ENCODE data around the gene DGUOK. TPM values are rescaled to one million over a fixed set of nuclear protein-coding genes. Genes with fewer than 3 reads are reported as not detected.

Gene DGUOK
- total RNA-seq, 1 experiment from 2014 or later: 100 TPM

- Histone ChIP-seq H3K79me2 (ENCODE audit: insufficient read depth, low read length) (peaks cover 99% of the 10 kb centered on the region), H3K36me3 (ENCODE audit: control insufficient read depth in 1 of 2, insufficient read depth in 2 of 2, low read length in 2 of 2) (peaks cover 15 to 26% of the 10 kb centered on the region in 2 experiments), H3K9me2 (ENCODE audit: insufficient read depth) (no peaks in the 10 kb centered on the region), H2AFZ (ENCODE audit: low read depth, low read length, poor library complexity, severe bottlenecking) (no peak overlapping the region), H4K20me1 (ENCODE audit: insufficient read depth) (peaks cover 17% of the 10 kb centered on the region; the same call in 1 of the 2 replicates), H3K4me3 (replicated peaks in 1 of 2; ENCODE audit: low read depth in 1 of 2, low read length in 2 of 2) (no peak overlapping the region), H3K4me2 (ENCODE audit: low read length) (no peak overlapping the region), H3K27me3 (ENCODE audit: insufficient read depth, low read length) (no peaks in the 10 kb centered on the region), H3K9me3 (ENCODE audit: control insufficient read depth in 1 of 2, insufficient read depth in 1 of 2, low read depth in 1 of 2, low read length in 2 of 2) (no peaks in the 10 kb centered on the region), H3K4me1 (ENCODE audit: control insufficient read depth in 1 of 2, insufficient read depth in 2 of 2, low read length in 2 of 2) (peaks cover 4% of the 10 kb centered on the region in 2 experiments; a peak in 3 of 4 replicates), H3K27ac (ENCODE audit: low read depth, low read length) (no peak overlapping the region), H3K9ac (ENCODE audit: low read length) (no peak overlapping the region)
- ChIA-PET CTCF (no interaction called here), RAD21 (ENCODE audit: low non-redundant PET in 1 of 2, low total read pairs in 2 of 2, uncharacterized antibody in 2 of 2, unreplicated experiment in 2 of 2) (no interaction called here), POLR2A (no interaction called here)
- DNase-seq (ENCODE audit: low read depth, low spot score): no peak
- intact Hi-C loops (cut with micrococcal nuclease): no loop called here
- no peak for ATAC-seq
- TF ChIP-seq ELF1 (IDR thresholded peaks at IDR 0.05; ENCODE audit: borderline replicate concordance, low read depth) (no peak), RAD21 (IDR thresholded peaks at IDR 0.05; ENCODE audit: low read depth) (no peak), REST (IDR thresholded peaks at IDR 0.05; ENCODE audit: low read depth) (no peak), EZH2phosphoT487 (IDR thresholded peaks at IDR 0.05; ENCODE audit: borderline replicate concordance) (no peak), POLR2A (IDR thresholded peaks at IDR 0.05; ENCODE audit: borderline replicate concordance, extremely low read depth, insufficient read depth, insufficient read length) (no peak), FOSL1 (IDR thresholded peaks at IDR 0.05; ENCODE audit: low read depth) (no peak), CBX3 (IDR thresholded peaks at IDR 0.05; ENCODE audit: low read depth) (no peak), EGR1 (IDR thresholded peaks at IDR 0.05; ENCODE audit: low read depth) (no peak), TCF7L2 (IDR thresholded peaks at IDR 0.05; ENCODE audit: borderline replicate concordance, extremely low read depth, insufficient read depth, insufficient read length) (no peak), SRF (IDR thresholded peaks at IDR 0.05; ENCODE audit: low read depth) (no peak), ZFX (IDR thresholded peaks at IDR 0.05) (no peak)
- no TSS peak for BruUV-seq (replicated peaks)
Observed at GRCh38 chr2:73931531-73932500, 5.1 kb downstream of the DGUOK start.

Data from HCT116 (cell line).